NB4 (cell line): ENCODE data around the gene ABCB8.

Experiments used
- DNase-seq: peaks from one replicate; pipeline ENCODE4 v3.0.0; 2010; ENCODE audit warnings: low read depth
- H3K4me3 ChIP-seq: one replicate; pipeline ENCODE4 v1.5.1; 2011; ENCODE audit warnings: mild to moderate bottlenecking, low read depth, low read length, moderate library complexity
- CTCF ChIP-seq: IDR thresholded peaks from one replicate; pipeline ENCODE4 v1.5.1; 2012; ENCODE audit warnings: low read depth, low read length
- MYC ChIP-seq: IDR thresholded peaks from 2 replicates; pipeline ENCODE4 v1.6.1; 2011; ENCODE audit warnings: low read depth, low read length
- POLR2A ChIP-seq: IDR thresholded peaks from 2 replicates; pipeline ENCODE4 v1.6.1; 2011; ENCODE audit warnings: mild to moderate bottlenecking; ENCODE audit not compliant: insufficient read length; ENCODE audit errors: extremely low read depth
- TF ChIP-seq, protein P1 (sequence below): IDR thresholded peaks from 2 replicates; pipeline ENCODE4 v1.6.1; 2011; ENCODE audit warnings: low read depth, low read length

Gene ABCB8

DNA sequence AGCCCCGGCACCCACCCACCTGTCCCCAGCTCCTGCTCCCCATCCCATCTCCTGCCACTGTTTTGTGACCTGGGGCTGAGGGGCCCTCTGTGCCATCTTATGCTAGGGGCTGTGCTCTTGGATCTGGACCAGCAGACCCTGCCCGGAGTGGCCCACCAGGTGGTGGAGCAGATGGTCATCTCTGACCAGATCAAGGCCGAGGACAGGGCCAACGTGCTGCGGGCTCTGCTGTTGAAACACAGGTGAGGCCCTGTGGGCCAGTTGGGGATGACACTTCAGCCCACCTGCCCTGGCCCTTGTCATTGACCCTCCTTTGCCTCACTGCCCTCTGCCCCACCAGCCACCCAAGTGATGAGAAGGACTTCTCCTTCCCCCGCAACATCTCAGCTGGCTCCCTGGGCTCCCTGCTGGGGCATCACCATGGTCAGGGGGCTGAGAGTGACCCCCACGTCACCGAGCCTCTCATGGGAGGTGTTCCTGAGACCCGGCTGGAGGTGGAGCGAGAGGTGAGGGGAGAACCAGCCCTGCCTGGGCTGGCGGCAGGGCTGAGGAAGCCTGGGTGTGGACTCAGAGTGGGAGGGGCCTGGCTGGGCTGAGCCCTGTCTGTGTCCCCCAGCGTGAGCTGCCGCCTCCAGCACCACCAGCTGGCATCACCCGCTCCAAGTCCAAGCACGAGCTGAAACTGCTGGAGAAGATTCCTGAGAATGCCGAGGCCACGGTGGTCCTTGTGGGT lies 41.8 kb downstream of the ABCB8 start:
- TF ChIP-seq, protein P1, sequence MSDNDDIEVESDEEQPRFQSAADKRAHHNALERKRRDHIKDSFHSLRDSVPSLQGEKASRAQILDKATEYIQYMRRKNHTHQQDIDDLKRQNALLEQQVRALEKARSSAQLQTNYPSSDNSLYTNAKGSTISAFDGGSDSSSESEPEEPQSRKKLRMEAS = no peak
- TF ChIP-seq POLR2A = no peak
- TF ChIP-seq MYC = no peak
- no peak for DNase-seq
- no peak overlapping the region for H3K4me3 ChIP-seq

DNA sequence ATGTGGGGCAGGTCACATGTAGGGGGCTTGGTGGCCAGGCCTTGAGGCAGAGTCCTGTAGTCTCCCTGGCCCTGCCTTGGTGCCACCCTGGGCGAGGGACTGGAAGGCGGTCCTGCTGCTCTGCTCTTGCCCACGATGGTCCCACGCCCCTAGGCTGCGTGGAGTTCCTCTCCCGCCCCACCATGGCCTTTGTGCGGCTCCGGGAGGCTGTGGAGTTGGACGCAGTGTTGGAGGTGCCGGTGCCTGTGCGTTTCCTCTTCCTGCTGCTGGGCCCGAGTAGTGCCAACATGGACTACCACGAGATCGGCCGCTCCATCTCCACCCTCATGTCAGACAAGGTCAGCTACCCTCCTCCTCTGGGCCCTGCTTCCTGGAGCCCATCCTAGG lies 42.3 kb downstream of the ABCB8 start:
- H3K4me3 ChIP-seq = no peak overlapping the region
- no peak for DNase-seq
- TF ChIP-seq MYC (no peak), POLR2A (no peak), CTCF (no peak)
- TF ChIP-seq, protein P1 = no peak

- no peak for DNase-seq
- TF ChIP-seq, protein P1 = no peak
- TF ChIP-seq CTCF (no peak), POLR2A (no peak), MYC (no peak)
- H3K4me3 ChIP-seq = no peak overlapping the region
These were observed 43.0 kb downstream of the ABCB8 start for GRCh38 chr7:151071032-151071866.

DNA sequence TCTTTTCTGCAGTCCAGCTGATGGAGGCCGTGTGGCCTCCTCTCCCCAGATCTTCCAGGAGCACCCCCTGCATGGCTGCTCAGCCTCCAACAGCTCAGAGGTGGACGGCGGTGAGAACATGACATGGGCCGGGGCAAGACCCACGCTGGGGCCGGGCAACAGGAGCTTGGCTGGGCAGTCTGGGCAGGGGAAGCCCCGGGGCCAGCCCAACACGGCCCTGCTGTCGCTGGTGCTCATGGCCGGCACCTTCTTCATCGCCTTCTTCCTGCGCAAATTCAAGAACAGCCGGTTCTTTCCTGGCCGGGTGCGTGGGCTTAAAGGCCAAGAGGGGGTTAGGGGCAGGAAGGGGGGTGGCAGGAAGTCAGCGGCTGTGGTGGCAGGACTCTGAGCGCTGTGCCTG lies 45.7 kb downstream of the ABCB8 start:
- TF ChIP-seq CTCF (no peak), POLR2A (no peak), MYC (no peak)
- TF ChIP-seq, protein P1 = no peak
- DNase-seq = no peak
- H3K4me3 ChIP-seq = no peak overlapping the region

DNA sequence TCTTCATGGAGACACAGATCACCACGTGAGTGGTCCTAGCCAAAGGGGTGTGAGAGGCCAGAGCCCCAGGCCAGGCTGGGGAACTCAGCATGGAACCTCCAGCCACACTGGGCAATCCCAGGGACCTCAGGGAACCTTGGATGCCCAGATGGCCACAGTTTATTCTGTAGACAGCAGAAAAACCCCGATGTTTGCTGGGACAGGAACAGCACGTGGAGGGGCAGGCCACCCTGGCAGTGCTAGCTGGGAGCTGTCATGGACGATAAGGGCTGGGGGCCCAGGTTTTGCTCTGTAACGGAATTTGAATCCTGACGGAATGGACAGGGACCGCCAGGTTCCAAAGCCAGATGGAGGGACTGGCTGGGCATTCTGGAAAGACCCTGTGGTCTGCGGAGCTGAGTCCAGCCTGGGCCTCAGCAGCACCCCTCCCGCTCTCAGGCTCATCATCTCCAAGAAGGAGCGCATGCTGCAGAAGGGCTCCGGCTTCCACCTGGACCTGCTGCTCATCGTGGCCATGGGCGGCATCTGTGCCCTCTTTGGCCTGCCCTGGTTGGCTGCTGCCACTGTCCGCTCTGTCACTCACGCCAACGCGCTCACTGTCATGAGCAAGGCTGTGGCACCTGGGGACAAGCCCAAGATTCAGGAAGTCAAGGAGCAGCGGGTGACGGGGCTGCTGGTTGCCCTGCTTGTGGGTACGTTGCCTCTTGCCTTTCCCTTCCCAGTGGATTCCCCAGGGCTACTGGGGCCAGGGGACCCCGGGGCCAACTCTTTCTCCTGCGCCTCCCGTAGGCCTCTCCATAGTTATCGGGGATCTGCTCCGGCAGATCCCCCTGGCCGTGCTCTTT lies 46.8 kb downstream of the ABCB8 start:
- no peak for DNase-seq
- TF ChIP-seq, protein P1 = no peak
- no peak for TF ChIP-seq CTCF
- TF ChIP-seq MYC = no peak
- no peak for TF ChIP-seq POLR2A
- no peak overlapping the region for H3K4me3 ChIP-seq
